Fibroblast of lung (primary cell): Measurements from ENCODE around the gene KLHL10.

Experiments used
- CTCF ChIP-seq, 2 donors: IDR thresholded peaks in 1 of 2; conservative IDR thresholded peaks in 1 of 2; 1 replicate in 1 of 2; 2 replicates in 1 of 2; pipeline ENCODE4 v1.5.1; 2011 to 2012; ENCODE audit warnings: low read length in 2 of 2, control low read depth in 1 of 2, inconsistent platforms in 1 of 2, low read depth in 1 of 2, mild to moderate bottlenecking in 1 of 2
- EZH2 ChIP-seq: IDR thresholded peaks from 2 replicates; pipeline ENCODE4 v1.5.1; 2012; ENCODE audit warnings: low read length, control low read depth, mild to moderate bottlenecking; ENCODE audit errors: missing control alignments

GRCh38 chr17:41863074-41863848 is 25.6 kb downstream of the KLHL10 start:
- no peak for TF ChIP-seq CTCF (conservative IDR thresholded peaks at IDR 0.05 in 1 of 2, IDR thresholded peaks at IDR 0.05 in 1 of 2; ENCODE audit: low read depth in 1 of 2, low read length in 2 of 2)
- TF ChIP-seq EZH2, result no peak
